ENCODE results near the gene TNFRSF6B. TPM values are rescaled to one million over a fixed set of nuclear protein-coding genes. Genes with fewer than 3 reads are reported as not detected.

TNFRSF6B gene
- total and polyA plus RNA-seq, 2 of the 4 experiments (the other 2 are of a cell fraction), result 1.3 to 11.0 TPM

GRCh38 chr20:63741676-63742380 lies 45.4 kb downstream of the TNFRSF6B start:
- BruUV-seq (replicated peaks), result no TSS peak
- Histone ChIP-seq H2AFZ (replicated peaks; ENCODE audit: low read length, poor library complexity) (no peak overlapping the region), H4K5ac (ENCODE audit: low read depth, low read length) (no peak overlapping the region), H2BK120ac (ENCODE audit: low read depth, low read length) (no peak overlapping the region), H3K4me2 (ENCODE audit: low read depth, low read length) (peak overlapping the region; percentile 55), H3K4ac (ENCODE audit: low read depth, low read length) (peak overlapping the region; percentile 62), H3K14ac (replicated peaks; ENCODE audit: low read depth, low read length) (peak overlapping the region; percentile 49), H2AK5ac (ENCODE audit: low read depth, low read length) (peak overlapping the region; percentile 50), H2BK20ac (ENCODE audit: low read depth, low read length) (no peak overlapping the region), H2AK9ac (replicated peaks; ENCODE audit: low read depth, low read length, poor library complexity) (peak overlapping the region; percentile 83), H3K9me3 (ENCODE audit: control insufficient read depth, insufficient read depth, low read length) (no peaks in the 10 kb centered on the region), H3K23ac (ENCODE audit: low read depth, low read length) (peak overlapping the region; percentile 41; the same call in 1 of the 2 replicates), H4K91ac (ENCODE audit: insufficient read depth, low read depth, low read length) (peak overlapping the region; percentile 73; the same call in 1 of the 2 replicates), H2BK5ac (ENCODE audit: low read depth, low read length, poor library complexity, severe bottlenecking) (peak overlapping the region; percentile 63), H3K36me3 (ENCODE audit: control insufficient read depth, insufficient read depth, low read length) (peaks cover 30% of the 10 kb centered on the region; the same call in 1 of the 2 replicates), H3K4me1 (ENCODE audit: control insufficient read depth, insufficient read depth, low read length) (peaks cover 10% of the 10 kb centered on the region), H3K27ac (ENCODE audit: insufficient read depth, low read length) (peak overlapping the region; percentile 62), H3K9me1 (ENCODE audit: insufficient read depth, low read length) (no peaks in the 10 kb centered on the region), H3K9ac (ENCODE audit: low read depth, low read length) (peak overlapping the region; percentile 52; the same call in 1 of the 2 replicates), H3K18ac (ENCODE audit: low read depth, low read length) (no peak overlapping the region; the same call in 1 of the 2 replicates), H2BK15ac (ENCODE audit: low read depth, low read length) (no peak overlapping the region), H3K4me3 (ENCODE audit: insufficient read depth, low read depth, low read length) (peak overlapping the region; percentile 16; the same call in 1 of the 2 replicates), H4K8ac (ENCODE audit: low read depth in 2 of 2, low read length in 2 of 2) (peak overlapping the region; percentile 48 to 57; a peak in 2 of 4 replicates), H3K56ac (ENCODE audit: extremely low read depth, insufficient read depth, low read length) (no peak overlapping the region), H3K79me1 (ENCODE audit: low read depth in 1 of 2, low read length in 2 of 2) (peaks cover 4 to 9% of the 10 kb centered on the region in 2 experiments; a peak in 2 of 4 replicates), H4K20me1 (ENCODE audit: insufficient read depth, low read length) (peaks cover 14% of the 10 kb centered on the region), H3K27me3 (ENCODE audit: control insufficient read depth, insufficient read depth, low read length) (no peaks in the 10 kb centered on the region)
- dilution Hi-C loops (cut with HindIII; ENCODE audit: low sequenced_read_pairs, unreplicated experiment), result no loop called here
- ChIA-PET CTCF (no interaction called here), POLR2A (ENCODE audit: unreplicated experiment) (no interaction called here)
- no peak for TF ChIP-seq MAZ (IDR thresholded peaks at IDR 0.05; ENCODE audit: borderline replicate concordance, low read depth, low read length)
- TF ChIP-seq BHLHE40 (IDR thresholded peaks at IDR 0.05; ENCODE audit: low read depth, low read length), result no peak
- TF ChIP-seq SMC3 (IDR thresholded peaks at IDR 0.05; ENCODE audit: low read depth, low read length), result no peak
- TF ChIP-seq RFX5 (IDR thresholded peaks at IDR 0.05; ENCODE audit: low read depth, low read length), result no peak
- TF ChIP-seq CTCF (conservative IDR thresholded peaks at IDR 0.05; ENCODE audit: low read depth, low read length), result no peak
- TF ChIP-seq MAFK (IDR thresholded peaks at IDR 0.05; ENCODE audit: low read depth, low read length), result no peak
- no peak for TF ChIP-seq FOS (IDR thresholded peaks at IDR 0.05; ENCODE audit: low read depth, low read length)
- TF ChIP-seq ELK1 (IDR thresholded peaks at IDR 0.05; ENCODE audit: borderline replicate concordance, low read depth, low read length), result no peak
- no peak for TF ChIP-seq POLR2A (IDR thresholded peaks at IDR 0.05; ENCODE audit: low read depth, low read length)
- no peak for TF ChIP-seq CEBPB (IDR thresholded peaks at IDR 0.05; ENCODE audit: low read depth, low read length)
- TF ChIP-seq RAD21 (IDR thresholded peaks at IDR 0.05; ENCODE audit: low read length), result no peak
- no peak for TF ChIP-seq RCOR1 (IDR thresholded peaks at IDR 0.05; ENCODE audit: insufficient replicate concordance, low read length)
- no peak for TF ChIP-seq CHD1 (IDR thresholded peaks at IDR 0.05; ENCODE audit: low read depth, low read length)
- TF ChIP-seq NFE2L2 (IDR thresholded peaks at IDR 0.05; ENCODE audit: low read depth, low read length), result no peak
- no peak for TF ChIP-seq USF2 (IDR thresholded peaks at IDR 0.05; ENCODE audit: low read depth, low read length)
- DNase-seq (no peak), ATAC-seq (ENCODE audit: low read depth) (no peak)
- 92% methylated on average over 2 of the region's 30 CpGs; no CpG with 5 or more reads in 1 of the 2 experiments for WGBS, 2 experiments (ENCODE audit: extremely low coverage in 2 of 2, insufficient read length in 1 of 2)
- intact Hi-C loops (cut with micrococcal nuclease), result no loop called here
- in situ Hi-C loops (cut with MboI; ENCODE audit: low sequenced_read_pairs), result no loop called here
